ENCODE data around the gene ILF2. TPM values are rescaled to one million over a fixed set of nuclear protein-coding genes. Genes with fewer than 3 reads are reported as not detected.

The ILF2 gene
- total and polyA plus RNA-seq, 2 of the 13 experiments (the other 11 are each of a cell fraction or from before 2014, with no cell fraction given), result 292 to 366 TPM

DNA sequence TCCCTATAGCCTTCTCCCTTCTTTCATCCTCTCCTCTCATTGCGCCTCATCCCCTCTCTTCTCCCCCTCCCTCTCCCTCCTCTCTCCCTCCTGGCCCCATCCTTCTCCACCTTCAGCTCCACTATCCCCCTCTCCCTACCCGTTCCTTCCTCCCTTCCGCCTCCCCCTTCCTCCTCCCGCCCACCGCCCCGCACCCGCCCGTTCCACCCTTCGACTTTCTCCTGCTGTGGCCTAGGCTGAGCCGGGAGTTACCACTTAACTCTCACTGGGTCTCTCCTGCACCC lies 9.3 kb upstream of the ILF2 start (continued):
- TF ChIP-seq, protein P1, sequence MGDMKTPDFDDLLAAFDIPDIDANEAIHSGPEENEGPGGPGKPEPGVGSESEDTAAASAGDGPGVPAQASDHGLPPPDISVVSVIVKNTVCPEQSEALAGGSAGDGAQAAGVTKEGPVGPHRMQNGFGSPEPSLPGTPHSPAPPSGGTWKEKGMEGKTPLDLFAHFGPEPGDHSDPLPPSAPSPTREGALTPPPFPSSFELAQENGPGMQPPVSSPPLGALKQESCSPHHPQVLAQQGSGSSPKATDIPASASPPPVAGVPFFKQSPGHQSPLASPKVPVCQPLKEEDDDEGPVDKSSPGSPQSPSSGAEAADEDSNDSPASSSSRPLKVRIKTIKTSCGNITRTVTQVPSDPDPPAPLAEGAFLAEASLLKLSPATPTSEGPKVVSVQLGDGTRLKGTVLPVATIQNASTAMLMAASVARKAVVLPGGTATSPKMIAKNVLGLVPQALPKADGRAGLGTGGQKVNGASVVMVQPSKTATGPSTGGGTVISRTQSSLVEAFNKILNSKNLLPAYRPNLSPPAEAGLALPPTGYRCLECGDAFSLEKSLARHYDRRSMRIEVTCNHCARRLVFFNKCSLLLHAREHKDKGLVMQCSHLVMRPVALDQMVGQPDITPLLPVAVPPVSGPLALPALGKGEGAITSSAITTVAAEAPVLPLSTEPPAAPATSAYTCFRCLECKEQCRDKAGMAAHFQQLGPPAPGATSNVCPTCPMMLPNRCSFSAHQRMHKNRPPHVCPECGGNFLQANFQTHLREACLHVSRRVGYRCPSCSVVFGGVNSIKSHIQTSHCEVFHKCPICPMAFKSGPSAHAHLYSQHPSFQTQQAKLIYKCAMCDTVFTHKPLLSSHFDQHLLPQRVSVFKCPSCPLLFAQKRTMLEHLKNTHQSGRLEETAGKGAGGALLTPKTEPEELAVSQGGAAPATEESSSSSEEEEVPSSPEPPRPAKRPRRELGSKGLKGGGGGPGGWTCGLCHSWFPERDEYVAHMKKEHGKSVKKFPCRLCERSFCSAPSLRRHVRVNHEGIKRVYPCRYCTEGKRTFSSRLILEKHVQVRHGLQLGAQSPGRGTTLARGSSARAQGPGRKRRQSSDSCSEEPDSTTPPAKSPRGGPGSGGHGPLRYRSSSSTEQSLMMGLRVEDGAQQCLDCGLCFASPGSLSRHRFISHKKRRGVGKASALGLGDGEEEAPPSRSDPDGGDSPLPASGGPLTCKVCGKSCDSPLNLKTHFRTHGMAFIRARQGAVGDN (CRISPR knock-in tag; IDR thresholded peaks at IDR 0.05), result no peak
- TF ChIP-seq, protein P2, sequence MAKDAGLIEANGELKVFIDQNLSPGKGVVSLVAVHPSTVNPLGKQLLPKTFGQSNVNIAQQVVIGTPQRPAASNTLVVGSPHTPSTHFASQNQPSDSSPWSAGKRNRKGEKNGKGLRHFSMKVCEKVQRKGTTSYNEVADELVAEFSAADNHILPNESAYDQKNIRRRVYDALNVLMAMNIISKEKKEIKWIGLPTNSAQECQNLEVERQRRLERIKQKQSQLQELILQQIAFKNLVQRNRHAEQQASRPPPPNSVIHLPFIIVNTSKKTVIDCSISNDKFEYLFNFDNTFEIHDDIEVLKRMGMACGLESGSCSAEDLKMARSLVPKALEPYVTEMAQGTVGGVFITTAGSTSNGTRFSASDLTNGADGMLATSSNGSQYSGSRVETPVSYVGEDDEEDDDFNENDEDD (CRISPR knock-in tag; IDR thresholded peaks at IDR 0.05; ENCODE audit: borderline replicate concordance), result no peak
- TF ChIP-seq RCOR2 (CRISPR knock-in tag; IDR thresholded peaks at IDR 0.05), result no peak
- TF ChIP-seq HNF1B (CRISPR knock-in tag; IDR thresholded peaks at IDR 0.05), result no peak
- no peak for TF ChIP-seq ZFP36L1 (CRISPR knock-in tag; IDR thresholded peaks at IDR 0.05)
- TF ChIP-seq BCL3 (CRISPR knock-in tag; IDR thresholded peaks at IDR 0.05), result no peak
